GM12891 (cell line): ENCODE data around the gene ATP1A2.

Experiments used
- DNase-seq: peaks from one replicate; pipeline ENCODE4 v3.0.0; 2011; ENCODE audit warnings: low spot score; ENCODE audit not compliant: insufficient read length
- FAIRE-seq: peaks from 2 replicates; lab custom pipeline; 2011; peaks lifted over from hg19 to GRCh38; lab: Jason Lieb, UNC
- PAX5 ChIP-seq: IDR thresholded peaks from 2 replicates; pipeline ENCODE4 v1.6.1; 2011; ENCODE audit warnings: low read length, moderate library complexity, mild to moderate bottlenecking; ENCODE audit not compliant: insufficient read depth, severe bottlenecking
- POLR2A ChIP-seq: IDR thresholded peaks from 2 replicates; pipeline ENCODE4 v1.6.1; 2011; ENCODE audit warnings: low read depth, low read length, control low read depth
- POLR2AphosphoS5 ChIP-seq: IDR thresholded peaks from 2 replicates; pipeline ENCODE4 v1.6.1; 2011; ENCODE audit warnings: low read depth, low read length, control low read depth
- POU2F2 ChIP-seq: IDR thresholded peaks from 2 replicates; pipeline ENCODE4 v1.6.1; 2011; ENCODE audit warnings: low read depth, mild to moderate bottlenecking, control low read depth, low read length, moderate library complexity
- SPI1 ChIP-seq: IDR thresholded peaks from 2 replicates; pipeline ENCODE4 v1.6.1; 2011; ENCODE audit warnings: low read depth, low read length, control low read depth
- TAF1 ChIP-seq: IDR thresholded peaks from 2 replicates; pipeline ENCODE4 v1.6.1; 2011; ENCODE audit warnings: low read depth, low read length, control low read depth

Gene ATP1A2

DNA sequence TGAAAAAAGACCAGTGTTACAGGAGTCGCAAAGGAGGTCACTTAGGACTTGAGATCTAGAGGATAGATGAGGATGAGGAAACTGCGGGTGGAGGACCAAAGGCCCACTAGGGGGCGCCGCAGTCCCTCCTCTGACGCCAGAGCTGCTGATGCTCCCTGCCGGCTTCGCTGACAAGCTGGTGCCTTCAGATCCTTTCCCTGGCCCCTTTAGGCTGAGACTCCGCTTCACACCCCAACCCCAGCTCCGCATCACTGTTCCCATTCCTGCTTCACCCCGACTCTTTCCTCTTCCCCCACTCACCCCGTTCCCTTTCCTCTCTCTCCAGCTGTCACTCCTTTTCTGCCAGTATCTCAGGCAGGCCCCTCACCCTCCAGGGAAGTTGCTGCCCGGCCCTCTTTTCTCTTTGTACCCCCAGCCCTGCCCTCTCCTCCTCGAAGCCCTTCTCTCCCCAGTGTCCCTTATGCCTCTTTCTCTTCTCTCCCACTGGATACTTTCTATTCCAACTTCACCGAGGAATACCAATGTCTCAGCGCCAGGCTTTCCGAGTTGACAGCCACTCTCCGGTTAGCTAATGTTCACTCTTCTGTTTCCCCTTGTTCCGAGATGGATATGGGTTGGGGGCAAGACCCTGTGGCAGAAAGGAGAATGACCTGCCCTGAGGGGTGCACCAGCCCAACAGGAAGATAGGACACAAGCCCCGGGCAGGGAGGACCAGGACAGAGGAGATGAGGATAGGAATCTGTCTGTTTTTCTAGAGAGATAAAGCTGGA is 29.7 kb upstream of the ATP1A2 start:
- FAIRE-seq = peak; percentile 90
- TF ChIP-seq TAF1 (no peak), POLR2A (no peak)

DNA sequence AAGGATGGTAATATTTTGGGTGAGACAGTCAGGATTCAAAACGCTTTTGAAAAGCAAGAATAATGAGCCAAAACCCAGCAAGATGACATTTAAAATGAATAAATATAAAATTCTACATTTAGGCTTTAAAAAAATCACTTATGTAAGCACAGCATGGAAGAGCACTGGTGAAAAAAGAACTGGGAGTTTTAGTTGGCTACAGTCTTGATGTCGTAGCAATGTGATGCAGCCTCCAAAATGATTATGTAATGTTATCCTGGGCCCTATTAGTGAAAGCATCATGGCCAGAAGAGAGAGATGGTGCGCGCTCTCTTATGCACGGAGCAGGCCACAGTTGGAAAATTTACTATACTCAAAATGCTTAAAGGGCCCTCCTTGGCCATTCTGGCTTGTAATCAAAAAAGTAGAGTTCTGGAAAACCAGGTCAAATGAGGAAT is 29.1 kb upstream of the ATP1A2 start:
- no peak for TF ChIP-seq SPI1
- no peak for TF ChIP-seq POLR2A
- no peak for TF ChIP-seq PAX5
- no peak for TF ChIP-seq TAF1
- TF ChIP-seq POU2F2 = no peak
- TF ChIP-seq POLR2AphosphoS5 = no peak
- DNase-seq (no peak), FAIRE-seq (no peak)

More for the DNA sequence above, 29.7 kb upstream of the ATP1A2 start:
- peak; percentile 88 for DNase-seq

DNA sequence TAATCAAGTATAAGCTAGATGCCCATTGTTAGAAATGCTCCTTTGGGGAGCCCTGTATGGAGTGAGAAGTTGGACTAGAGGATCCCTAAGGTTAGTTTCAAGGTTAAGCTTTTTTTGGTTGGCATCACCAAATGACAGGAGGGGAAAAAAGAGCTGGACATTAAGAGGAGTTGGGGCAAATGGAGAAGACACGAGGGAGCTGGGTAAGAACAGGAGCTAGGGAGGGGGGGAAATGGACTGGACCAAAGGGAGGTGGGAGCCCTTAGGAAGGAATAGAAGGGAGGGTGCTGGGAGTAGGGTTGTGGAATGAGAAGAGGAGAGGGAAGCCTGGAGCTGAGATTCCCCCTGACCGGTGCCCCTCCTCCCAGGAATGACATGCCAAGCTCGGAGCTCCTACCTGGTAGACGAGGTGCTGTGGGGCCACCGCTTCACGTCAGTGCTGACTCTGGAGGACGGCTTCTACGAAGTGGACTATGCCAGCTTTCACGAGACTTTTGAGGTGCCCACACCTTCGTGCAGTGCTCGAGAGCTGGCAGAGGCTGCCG is 28.4 kb upstream of the ATP1A2 start:
- FAIRE-seq = no peak

DNA sequence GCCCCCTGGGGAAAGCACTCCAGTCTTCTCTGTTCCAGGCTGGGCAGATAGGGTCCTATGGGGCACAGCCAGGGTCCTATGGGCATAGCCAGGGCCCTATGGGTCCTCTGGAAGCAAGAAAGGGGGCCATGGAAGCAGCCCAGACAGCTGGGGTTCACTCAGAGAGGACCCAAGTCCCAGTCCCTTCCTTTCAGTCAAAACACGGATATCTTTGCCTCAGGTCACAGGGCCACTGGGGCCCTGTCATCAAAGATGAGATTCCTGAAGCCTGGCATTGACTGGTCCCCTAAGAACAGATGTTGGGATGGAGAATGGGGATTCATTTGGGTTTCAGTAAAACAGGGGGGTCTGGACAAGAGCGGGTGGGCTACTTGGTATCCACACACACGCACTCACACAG is 25.7 kb upstream of the ATP1A2 start:
- DNase-seq = no peak
- TF ChIP-seq SPI1 (no peak), POLR2A (no peak), PAX5 (no peak), TAF1 (no peak), POLR2AphosphoS5 (no peak), POU2F2 (no peak)
- FAIRE-seq = no peak

More for the DNA sequence above, 28.4 kb upstream of the ATP1A2 start:
- no peak for TF ChIP-seq POLR2A
- no peak for DNase-seq

DNA sequence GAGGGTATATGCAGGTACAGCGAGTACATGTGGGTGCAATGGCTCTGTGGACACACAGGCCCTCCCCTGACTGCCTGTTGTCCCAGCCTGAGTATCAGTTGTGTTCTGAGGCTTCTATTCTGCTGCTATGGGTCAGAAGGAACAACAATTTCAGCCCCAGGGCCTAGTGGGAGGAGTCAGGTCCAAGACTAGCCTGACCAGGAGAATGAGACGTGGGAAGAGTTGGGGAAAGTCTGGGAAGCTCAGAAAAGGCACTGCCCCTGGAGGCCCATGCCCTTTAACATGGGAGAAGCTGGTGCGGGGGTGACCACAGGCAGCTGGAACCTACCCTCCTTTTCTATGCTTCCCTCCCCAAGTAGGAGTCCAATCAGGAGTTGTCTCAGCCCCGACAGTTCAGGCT is 24.8 kb upstream of the ATP1A2 start:
- FAIRE-seq = no peak
- TF ChIP-seq PAX5 (no peak), SPI1 (no peak), TAF1 (no peak), POLR2AphosphoS5 (no peak), POLR2A (no peak), POU2F2 (no peak)

DNA sequence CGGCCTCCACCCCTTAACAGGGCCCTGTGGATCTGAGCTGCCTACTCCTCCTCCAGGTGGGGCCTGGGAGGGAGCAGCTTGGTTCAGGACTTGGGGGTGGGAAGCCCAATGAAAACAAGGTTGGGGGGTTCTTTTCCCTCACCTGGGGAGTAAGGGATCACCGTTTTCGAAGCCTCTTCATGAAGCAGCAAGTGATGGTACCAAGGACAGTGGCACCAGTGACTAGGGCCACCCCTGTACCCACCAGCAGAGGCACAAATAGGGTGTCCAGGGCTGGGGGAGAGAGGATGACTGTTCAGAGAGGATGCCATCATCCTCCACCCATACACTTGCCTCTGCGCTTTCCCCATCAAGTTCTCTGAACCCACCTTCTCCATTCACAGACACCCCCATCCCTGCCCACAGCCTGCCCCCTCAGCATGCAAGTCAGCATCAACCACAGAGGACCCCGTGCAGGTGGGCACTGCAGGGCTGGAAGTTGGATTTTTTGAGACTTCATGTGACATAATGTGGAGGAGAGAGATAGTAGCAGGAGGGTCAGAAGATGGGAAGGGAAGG is 23.8 kb upstream of the ATP1A2 start:
- no peak for FAIRE-seq
- no peak for TF ChIP-seq TAF1
- TF ChIP-seq PAX5 = no peak
- TF ChIP-seq POLR2A = no peak
- no peak for TF ChIP-seq POU2F2
- TF ChIP-seq POLR2AphosphoS5 = no peak
- no peak for TF ChIP-seq SPI1

More for the DNA sequence above, 24.8 kb upstream of the ATP1A2 start:
- DNase-seq = no peak

DNA sequence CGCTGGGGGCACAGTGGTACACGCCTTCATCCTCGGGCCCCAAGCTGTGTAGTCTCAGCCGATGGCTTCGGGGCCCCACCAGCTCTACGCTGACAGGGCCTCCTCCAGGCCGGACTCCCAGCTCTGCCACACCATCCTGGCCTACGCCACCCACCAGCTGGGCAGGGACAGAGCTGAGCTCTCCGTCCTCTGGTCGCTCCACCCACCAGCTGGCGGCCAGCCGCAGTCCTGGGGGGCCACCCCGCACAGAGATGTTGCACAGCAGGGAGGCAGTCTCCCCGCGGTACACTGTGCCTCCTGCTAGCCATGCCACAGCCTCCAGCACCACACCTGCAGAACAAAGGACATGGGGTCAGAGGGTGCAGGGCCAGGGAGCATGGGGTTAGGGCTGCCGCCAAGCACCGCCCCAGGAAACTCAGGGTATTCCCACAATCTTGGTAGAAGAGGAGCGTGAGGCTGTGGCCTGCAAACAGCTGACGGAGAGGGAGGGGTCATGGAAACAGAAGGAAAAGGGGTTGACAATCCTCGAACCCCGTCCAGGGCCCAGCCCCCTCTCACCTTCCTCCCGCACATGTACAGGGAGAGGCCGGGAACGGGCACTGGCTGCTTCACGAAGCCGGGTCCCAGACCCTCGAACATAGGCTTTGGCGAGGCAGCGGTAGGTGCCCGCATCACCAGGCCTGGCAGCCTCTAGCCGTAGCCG is 23.0 kb upstream of the ATP1A2 start:
- DNase-seq (no peak), FAIRE-seq (no peak)

More for the DNA sequence above, 23.8 kb upstream of the ATP1A2 start:
- no peak for DNase-seq

DNA sequence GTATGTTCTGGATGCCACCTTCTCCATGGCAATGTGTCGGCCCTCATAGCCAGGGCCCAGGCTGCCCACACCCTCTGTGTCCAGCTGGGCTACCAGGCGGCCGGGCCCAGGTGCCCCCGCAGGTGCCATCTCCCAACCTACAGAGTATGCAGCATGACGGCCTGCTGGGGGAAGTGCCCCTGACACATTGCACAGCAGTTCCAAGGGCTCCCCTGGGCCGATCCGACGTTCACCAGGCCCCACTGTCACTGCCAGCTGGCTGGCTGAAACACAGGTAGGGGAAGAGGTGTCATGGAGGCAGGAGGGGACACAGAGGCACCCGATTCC is 22.5 kb upstream of the ATP1A2 start:
- no peak for DNase-seq
- no peak for TF ChIP-seq SPI1
- no peak for TF ChIP-seq PAX5
- no peak for TF ChIP-seq POLR2A
- TF ChIP-seq TAF1 = no peak
- no peak for TF ChIP-seq POLR2AphosphoS5
- no peak for TF ChIP-seq POU2F2
- no peak for FAIRE-seq

More for the DNA sequence above, 23.0 kb upstream of the ATP1A2 start:
- no peak for TF ChIP-seq POU2F2
- TF ChIP-seq PAX5 = no peak
- TF ChIP-seq POLR2A = no peak
- no peak for TF ChIP-seq TAF1
- TF ChIP-seq SPI1 = no peak
- TF ChIP-seq POLR2AphosphoS5 = no peak

DNA sequence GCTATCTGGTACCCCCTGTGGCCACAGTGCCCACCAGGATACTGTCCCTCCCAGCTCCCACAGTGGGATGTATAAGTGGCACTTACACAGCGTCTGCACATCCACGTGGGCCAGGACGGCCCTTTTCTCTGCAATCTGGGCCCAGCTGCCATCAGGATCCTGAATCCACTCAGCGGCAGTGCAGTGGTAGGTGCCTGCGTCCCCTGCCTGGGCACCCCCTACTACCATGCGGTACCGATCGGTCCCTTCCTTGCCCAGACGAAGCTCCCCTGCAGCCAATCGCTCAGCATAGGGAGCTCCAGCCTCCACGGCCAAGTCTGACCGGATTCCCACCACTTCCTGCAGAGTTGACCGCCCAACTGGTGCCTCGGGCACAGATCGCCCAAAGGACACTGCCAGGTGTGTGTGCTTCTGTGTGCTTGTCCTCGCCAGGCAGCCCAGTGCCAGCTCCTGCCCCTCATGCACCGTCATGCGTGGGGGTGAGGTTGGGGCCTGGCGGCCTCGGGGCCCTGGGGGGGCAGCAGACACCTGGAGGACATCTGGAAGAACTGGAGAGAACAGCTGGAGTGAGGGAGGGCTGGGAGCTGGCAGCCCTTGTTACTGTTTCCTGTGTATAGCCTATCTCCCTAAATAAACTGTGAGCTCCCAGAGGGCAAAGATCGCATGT is 21.8 kb upstream of the ATP1A2 start:
- TF ChIP-seq POLR2A = no peak
- TF ChIP-seq PAX5 = no peak
- no peak for TF ChIP-seq POU2F2
- TF ChIP-seq SPI1 = no peak
- TF ChIP-seq POLR2AphosphoS5 = no peak
- no peak for TF ChIP-seq TAF1
- FAIRE-seq (peak; percentile 47), DNase-seq (no peak)
